GM23338 (cell line): ENCODE data around the gene PRODH2. TPM values are rescaled to one million over a fixed set of nuclear protein-coding genes. Genes with fewer than 3 reads are reported as not detected.
A peak's percentile ranks its signal among the peaks of the same experiment; 100 is the strongest.

Experiments used
- ATAC-seq: fragments of 200-7000 bp; cut with Tn5 transposase; 3 replicates; pipeline ENCODE4 v1.9.1; 2020
- DNase-seq: peaks from one replicate; pipeline ENCODE4 v3.0.0-alpha.2; 2015; ENCODE audit warnings: low spot score
- H2AFZ ChIP-seq: fragments of 200-600 bp; sonication (generic); 2 replicates; pipeline ENCODE4 v1.8.0; 2016; ENCODE audit warnings: antibody characterized with exemption, mild to moderate bottlenecking, moderate library complexity
- H3F3A ChIP-seq: fragments of 200-600 bp; sonication (generic); replicated peaks from 2 replicates; pipeline ENCODE4 v1.8.0; 2017; ENCODE audit warnings: antibody characterized with exemption, mixed run types, low read depth
- H3K27ac ChIP-seq: fragments of 200-600 bp; sonication (generic); 2 replicates; pipeline ENCODE4 v1.6.1; 2016; ENCODE audit warnings: low read depth
- H3K27me3 ChIP-seq: fragments of 200-600 bp; sonication (generic); 2 replicates; pipeline ENCODE4 v1.8.0; 2016; ENCODE audit warnings: mild to moderate bottlenecking, mixed run types, moderate library complexity; ENCODE audit not compliant: insufficient read depth
- H3K36me3 ChIP-seq: fragments of 200-600 bp; sonication (generic); 2 replicates; pipeline ENCODE4 v1.8.0; 2016; ENCODE audit warnings: mild to moderate bottlenecking; ENCODE audit not compliant: insufficient read depth
- H3K4me1 ChIP-seq: fragments of 200-600 bp; sonication (generic); 2 replicates; pipeline ENCODE4 v1.8.0; 2016; ENCODE audit warnings: mild to moderate bottlenecking, moderate library complexity; ENCODE audit not compliant: insufficient read depth
- H3K4me2 ChIP-seq: fragments of 200-600 bp; sonication (generic); 2 replicates; pipeline ENCODE4 v1.7.1; 2017; ENCODE audit warnings: mixed run types
- H3K4me3 ChIP-seq: fragments of 200-600 bp; sonication (generic); 2 replicates; pipeline ENCODE4 v1.6.1; 2016; ENCODE audit warnings: mixed run types
- H3K79me2 ChIP-seq: fragments of 200-600 bp; sonication (generic); replicated peaks from 2 replicates; pipeline ENCODE4 v1.8.0; 2017; ENCODE audit warnings: mild to moderate bottlenecking; ENCODE audit not compliant: insufficient read depth
- H3K9me2 ChIP-seq: fragments of 200-600 bp; sonication (generic); 2 replicates; pipeline ENCODE4 v1.8.0; 2017; ENCODE audit not compliant: insufficient read depth
- H4K20me1 ChIP-seq: fragments of 200-600 bp; sonication (generic); replicated peaks from 2 replicates; pipeline ENCODE4 v1.8.0; 2017; ENCODE audit warnings: mild to moderate bottlenecking; ENCODE audit not compliant: insufficient read depth
- H3K27ac Mint-ChIP-seq: 2 replicates; pipeline ENCODE4 v1.8.0; 2020; ENCODE audit warnings: inconsistent platforms, mild to moderate bottlenecking, moderate library complexity, mixed read lengths
- H3K27me3 Mint-ChIP-seq: 3 replicates; pipeline ENCODE4 v1.8.0; 2022; ENCODE audit warnings: low read depth, mild to moderate bottlenecking, moderate library complexity, mixed read lengths, inconsistent platforms; ENCODE audit not compliant: insufficient read depth, poor library complexity
- H3K36me3 Mint-ChIP-seq: 3 replicates; pipeline ENCODE4 v1.8.0; 2021; ENCODE audit warnings: low read depth, mild to moderate bottlenecking, inconsistent platforms, moderate library complexity, mixed read lengths
- H3K4me1 Mint-ChIP-seq: 3 replicates; pipeline ENCODE4 v1.8.0; 2020; ENCODE audit warnings: mild to moderate bottlenecking, inconsistent platforms, mixed read lengths
- H3K4me3 Mint-ChIP-seq: 3 replicates; pipeline ENCODE4 v1.8.0; 2021; ENCODE audit warnings: moderate library complexity, mild to moderate bottlenecking, inconsistent platforms, mixed read lengths
- H3K9me3 Mint-ChIP-seq: 3 replicates; pipeline ENCODE4 v1.8.0; 2020; ENCODE audit warnings: moderate library complexity, mild to moderate bottlenecking, inconsistent platforms, mixed read lengths
- ZNF331 ChIP-seq: fragments of 250-450 bp; sonication (Bioruptor Pico); IDR thresholded peaks from 2 replicates; pipeline ENCODE4 v1.5.0; 2020; ENCODE audit warnings: low read depth, mild to moderate bottlenecking, moderate library complexity
- polyA plus RNA-seq: library from polyadenylated mRNA; unstranded; fragments of >200 nt; fragmentation: Nextera tagmentation; extraction: Ambion mirVana; gene quantifications from 2 replicates; pipeline ENCODE4 v1.2.1, GENCODE V29; 2016
- total RNA-seq: library from RNA; depleted of rRNA; stranded (reverse); fragments of >200 nt; shearing (Covaris generic); gene quantifications from 2 replicates; pipeline ENCODE4 v1.2.3, GENCODE V29; 2014
- TF ChIP-seq, protein P1 (sequence below), 2 experiments: fragments of 200-600 bp in 1 of 2; sonication (generic) in 1 of 2; conservative IDR thresholded peaks; 2 replicates each; pipeline versions ENCODE4 v1.5.1 to v1.6.1; 2016 to 2017; ENCODE audit warnings: antibody characterized with exemption in 2 of 2, low read depth in 2 of 2, mild to moderate bottlenecking in 2 of 2, moderate library complexity in 1 of 2

PRODH2 gene
- total and polyA plus RNA-seq, 2 experiments from 2014 or later = not detected

DNA sequence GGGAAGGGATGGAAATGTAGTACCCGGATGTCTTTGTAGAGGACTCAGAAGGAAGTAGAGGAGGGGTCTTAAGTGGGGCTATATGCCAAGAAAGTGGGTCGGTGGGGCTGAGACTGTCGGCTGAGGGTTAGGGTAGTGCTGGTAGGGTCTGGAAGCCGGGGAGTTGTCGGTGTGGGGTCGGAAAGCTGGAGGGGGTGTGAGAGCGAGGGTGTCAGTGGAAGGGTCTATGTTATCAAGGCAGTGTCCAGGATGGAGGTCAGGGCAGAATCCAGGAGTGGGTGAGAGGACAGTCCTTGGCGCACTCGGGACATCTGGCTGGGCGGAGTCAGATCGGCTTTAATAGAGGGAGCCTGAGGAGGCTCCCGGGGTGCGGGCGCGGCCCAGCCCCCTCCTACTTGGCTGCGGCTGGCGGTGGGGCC is 57.5 kb downstream of the PRODH2 start:
- Histone ChIP-seq H3K4me1 (peaks cover 4% of the 10 kb centered on the region), H3K36me3 (0 out of 2 replicates have a peak, but pooled peaks cover under 1% of the 10 kb centered on the region), H3F3A (0 out of 2 replicates have a peak, but pooled peaks cover 6% of the 10 kb centered on the region), H4K20me1 (no peaks in the 10 kb centered on the region; the same call in 1 of the 2 replicates), H2AFZ (peak overlapping the region; percentile 90), H3K79me2 (peaks cover 13% of the 10 kb centered on the region), H3K27ac (no peak overlapping the region), H3K27me3 (peaks cover 28% of the 10 kb centered on the region), H3K4me2 (peak overlapping the region; percentile 93), H3K9me2 (no peaks in the 10 kb centered on the region), H3K4me3 (peak overlapping the region; percentile 94)
- Mint-ChIP-seq H3K27ac (no peak overlapping the region), H3K9me3 (no peaks in the 10 kb centered on the region; the same call in 2 of the 3 replicates), H3K4me1 (peaks cover 15% of the 10 kb centered on the region), H3K27me3 (peaks cover 38% of the 10 kb centered on the region), H3K4me3 (peak overlapping the region; percentile 69), H3K36me3 (peaks cover 10% of the 10 kb centered on the region; the same call in 2 of the 3 replicates)
- TF ChIP-seq, protein P1, sequence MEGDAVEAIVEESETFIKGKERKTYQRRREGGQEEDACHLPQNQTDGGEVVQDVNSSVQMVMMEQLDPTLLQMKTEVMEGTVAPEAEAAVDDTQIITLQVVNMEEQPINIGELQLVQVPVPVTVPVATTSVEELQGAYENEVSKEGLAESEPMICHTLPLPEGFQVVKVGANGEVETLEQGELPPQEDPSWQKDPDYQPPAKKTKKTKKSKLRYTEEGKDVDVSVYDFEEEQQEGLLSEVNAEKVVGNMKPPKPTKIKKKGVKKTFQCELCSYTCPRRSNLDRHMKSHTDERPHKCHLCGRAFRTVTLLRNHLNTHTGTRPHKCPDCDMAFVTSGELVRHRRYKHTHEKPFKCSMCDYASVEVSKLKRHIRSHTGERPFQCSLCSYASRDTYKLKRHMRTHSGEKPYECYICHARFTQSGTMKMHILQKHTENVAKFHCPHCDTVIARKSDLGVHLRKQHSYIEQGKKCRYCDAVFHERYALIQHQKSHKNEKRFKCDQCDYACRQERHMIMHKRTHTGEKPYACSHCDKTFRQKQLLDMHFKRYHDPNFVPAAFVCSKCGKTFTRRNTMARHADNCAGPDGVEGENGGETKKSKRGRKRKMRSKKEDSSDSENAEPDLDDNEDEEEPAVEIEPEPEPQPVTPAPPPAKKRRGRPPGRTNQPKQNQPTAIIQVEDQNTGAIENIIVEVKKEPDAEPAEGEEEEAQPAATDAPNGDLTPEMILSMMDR (conservative IDR thresholded peaks at IDR 0.05; ENCODE audit: low read depth in 2 of 2) = no peak
- DNase-seq (peak; percentile 21), ATAC-seq (peak; percentile 2; the same call in 2 of the 3 replicates)

DNA sequence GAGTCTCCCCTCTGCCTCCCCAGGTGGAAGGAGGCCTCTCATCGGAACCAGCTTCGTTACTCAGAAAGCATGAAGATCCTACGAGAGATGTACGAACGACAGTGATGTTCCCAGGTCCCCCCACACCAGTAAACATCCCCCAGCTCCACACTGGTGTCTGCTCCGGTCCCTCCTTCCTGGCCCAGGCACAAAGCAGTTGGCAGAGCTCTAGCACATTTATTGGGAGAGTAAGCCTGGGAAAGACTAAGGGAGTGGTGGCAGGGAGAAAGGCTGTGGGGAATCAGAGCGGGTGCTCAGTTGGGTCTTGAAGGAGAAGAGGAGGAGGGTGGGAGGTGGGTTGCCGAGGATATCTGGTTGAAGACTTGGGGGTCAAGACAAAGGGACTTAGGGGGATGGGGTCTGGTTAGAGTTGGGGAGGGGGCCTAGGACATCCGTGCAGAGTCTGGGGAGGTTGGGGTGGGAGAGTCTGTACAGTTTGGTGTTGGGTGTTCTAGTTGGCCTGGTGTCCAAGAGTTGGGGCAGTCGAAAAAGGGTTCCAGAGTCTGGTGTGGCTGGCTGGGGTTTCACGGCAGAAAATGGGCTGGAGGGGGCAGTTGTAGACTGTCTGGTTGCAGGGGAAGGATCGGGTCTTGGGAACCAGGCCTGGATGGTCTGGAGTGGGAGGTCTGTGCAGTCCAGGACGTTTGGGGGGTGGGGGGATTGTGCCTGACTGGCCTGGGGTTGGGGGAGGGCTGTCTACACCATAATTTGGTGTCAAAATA is 58.1 kb downstream of the PRODH2 start:
- Histone ChIP-seq H3K4me1 (peaks cover 4% of the 10 kb centered on the region), H3K4me2 (peak overlapping the region; percentile 93; the same call in 1 of the 2 replicates), H2AFZ (no peak overlapping the region), H3K27me3 (peaks cover 28% of the 10 kb centered on the region), H3K4me3 (0 out of 2 replicates have a peak overlapping the region, but pooled peaks have one; percentile 94), H4K20me1 (no peaks in the 10 kb centered on the region; the same call in 1 of the 2 replicates), H3K9me2 (no peaks in the 10 kb centered on the region), H3F3A (0 out of 2 replicates have a peak, but pooled peaks cover 6% of the 10 kb centered on the region), H3K27ac (no peak overlapping the region), H3K79me2 (peaks cover 9% of the 10 kb centered on the region), H3K36me3 (no peaks in the 10 kb centered on the region)
- Mint-ChIP-seq H3K27ac (no peak overlapping the region), H3K4me1 (peaks cover 14% of the 10 kb centered on the region), H3K36me3 (peaks cover 4% of the 10 kb centered on the region; the same call in 2 of the 3 replicates), H3K4me3 (peak overlapping the region; percentile 69), H3K9me3 (no peaks in the 10 kb centered on the region; the same call in 2 of the 3 replicates), H3K27me3 (peaks cover 38% of the 10 kb centered on the region)
- no peak for DNase-seq
- TF ChIP-seq, protein P1 (conservative IDR thresholded peaks at IDR 0.05; ENCODE audit: low read depth in 2 of 2) = 0 out of 4 replicates have a peak, but pooled peaks of 1 of the 2 experiments have one; percentile 11
- no peak for TF ChIP-seq ZNF331 (CRISPR knock-in tag)
- ATAC-seq = no peak
